GM12873 (cell line): Measurements from ENCODE around the gene MAP4.

Experiments
- CTCF ChIP-seq: IDR thresholded peaks from 2 replicates; pipeline ENCODE4 v1.5.1; 2012; ENCODE audit warnings: low read depth, mild to moderate bottlenecking, moderate library complexity, low read length, control low read depth; ENCODE audit not compliant: insufficient read depth; ENCODE audit errors: missing control alignments

Gene MAP4

DNA sequence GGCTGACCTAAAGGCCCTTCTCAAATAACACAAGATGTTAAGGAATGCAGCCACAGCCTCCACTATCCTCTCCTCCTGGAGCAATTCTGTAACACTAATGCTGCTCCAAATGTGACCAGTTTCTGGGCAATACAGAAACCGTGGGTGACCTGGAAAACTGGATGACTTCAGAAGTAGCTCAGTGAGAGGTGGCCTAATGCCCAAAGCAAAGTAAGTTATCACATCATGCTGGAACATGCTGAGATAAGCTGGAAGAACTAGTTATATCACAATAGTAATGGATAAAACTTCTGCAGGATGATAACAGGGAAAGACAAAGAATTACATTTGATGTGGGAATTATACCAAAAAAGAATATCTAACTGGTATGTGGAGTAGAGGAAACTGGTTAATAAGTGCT lies 141.3 kb downstream of the MAP4 start:
- TF ChIP-seq CTCF, result no peak

GRCh38 chr3:47874438-47874837 lies 141.8 kb downstream of the MAP4 start:
- no peak for TF ChIP-seq CTCF

DNA sequence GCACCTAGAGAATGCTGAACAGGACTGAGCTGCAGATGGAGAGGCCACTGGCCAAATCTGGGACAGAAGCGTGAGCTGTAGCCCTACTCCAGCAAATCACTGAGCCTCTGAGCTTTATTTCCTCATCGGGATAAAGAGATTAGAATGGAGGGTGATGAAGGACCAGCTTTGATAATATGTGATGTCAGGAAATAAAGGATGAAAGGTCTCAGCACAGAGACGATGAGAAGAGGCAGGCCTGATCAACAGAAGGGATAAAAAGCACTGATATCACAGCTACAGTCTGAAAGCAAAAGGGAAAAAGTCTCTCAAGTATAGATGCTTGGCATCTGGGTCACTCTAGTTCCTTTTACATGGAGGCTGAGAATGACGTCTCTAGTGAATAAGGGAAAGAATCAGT lies 143.3 kb downstream of the MAP4 start:
- TF ChIP-seq CTCF, result no peak

DNA sequence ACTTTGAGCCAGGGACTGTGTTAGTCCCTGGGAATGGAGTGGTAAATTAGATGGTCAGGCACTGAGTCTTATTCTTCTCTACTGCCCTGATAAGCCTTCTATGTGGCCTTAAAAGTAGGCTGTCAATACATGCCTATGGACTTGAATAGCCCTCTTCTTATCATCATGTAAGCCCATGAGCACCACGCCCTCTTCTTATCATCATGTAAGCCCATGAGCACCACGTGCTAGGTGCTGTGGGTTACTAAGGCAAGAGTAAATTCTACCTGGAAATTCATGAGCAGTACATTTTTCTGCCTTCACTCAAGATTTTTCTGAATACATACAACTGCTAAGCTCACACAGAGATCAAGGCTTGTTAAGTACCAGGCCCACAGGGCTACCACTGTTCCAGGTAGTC lies 144.8 kb downstream of the MAP4 start:
- no peak for TF ChIP-seq CTCF

GRCh38 chr3:47870702-47871260 lies 145.4 kb downstream of the MAP4 start:
- TF ChIP-seq CTCF, result no peak

GRCh38 chr3:47870156-47870555 lies 146.1 kb downstream of the MAP4 start:
- TF ChIP-seq CTCF, result no peak

GRCh38 chr3:47868306-47868705 lies 147.9 kb downstream of the MAP4 start:
- no peak for TF ChIP-seq CTCF
